T-helper 2 cell treated with Interferon-gamma antibody and Interleukin-4, amounts not matched to agents 100 ng/mL and 5 ng/mL, for 36 hours (primary cell): Measurements from ENCODE around the gene YIPF5. TPM values are rescaled to one million over a fixed set of nuclear protein-coding genes. Genes with fewer than 3 reads are reported as not detected.

Experiments used
- intact Hi-C: fragments of 100-400 bp; cut with micrococcal nuclease; formaldehyde crosslinking; loops from one replicate; pipeline ENCODE4 v1.15.1; 2023
- total RNA-seq: library from RNA; stranded (reverse); gene quantifications from 2 replicates; pipeline ENCODE4 v1.2.3, GENCODE V29; 2022

Gene YIPF5
- total RNA-seq, 1 donor from 2014 or later, result 41.5 TPM

- intact Hi-C loops, result loop anchor here (1.0 to 10.0 kb wide), 4 partner anchors 17 to 1413 kb away; partner anchors contain the start of genes ARHGAP26, KCTD16 and YIPF5
Measured at GRCh38 chr5:144187699-144188294, 17.3 kb upstream of the YIPF5 start.

DNA sequence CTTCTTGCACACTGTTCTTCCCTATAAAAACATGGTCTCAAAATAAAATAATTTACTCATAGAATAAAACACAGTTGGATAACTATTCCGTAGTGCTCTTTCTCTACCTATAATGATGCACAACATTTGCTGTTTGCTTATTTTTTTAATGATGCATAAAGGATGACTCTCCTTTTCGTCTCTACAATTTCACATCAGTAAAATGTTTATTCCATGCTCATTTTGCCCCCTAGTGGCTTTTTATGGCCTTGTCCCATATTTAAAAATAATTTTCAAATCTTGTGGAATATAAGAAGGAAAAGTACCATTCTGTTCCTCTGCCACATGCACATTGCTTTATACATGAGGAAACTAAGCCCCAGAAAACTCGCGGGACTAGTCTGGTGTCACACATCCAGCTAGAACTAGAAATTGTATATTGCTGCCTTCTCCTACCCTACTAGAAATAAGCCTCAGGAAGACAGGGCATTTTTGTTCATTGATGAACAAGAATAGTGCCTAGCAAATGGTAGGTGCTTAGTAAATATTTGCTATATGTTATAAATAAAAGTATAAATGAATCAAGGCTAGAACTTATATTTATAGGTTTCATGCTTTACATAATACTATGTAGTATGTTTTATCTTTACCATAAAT lies 12.9 kb upstream of the YIPF5 start:
- intact Hi-C loops, result loop anchor here (5.0 to 10.0 kb wide), 2 partner anchors 1261 to 1409 kb away; partner anchors contain the start of gene ARHGAP26

- intact Hi-C loops, result loop anchor here (10.0 kb wide), 1 partner anchor 1824 kb away; no protein-coding TSS in a partner anchor
Measured at GRCh38 chr5:144179226-144179625, 8.8 kb upstream of the YIPF5 start.

DNA sequence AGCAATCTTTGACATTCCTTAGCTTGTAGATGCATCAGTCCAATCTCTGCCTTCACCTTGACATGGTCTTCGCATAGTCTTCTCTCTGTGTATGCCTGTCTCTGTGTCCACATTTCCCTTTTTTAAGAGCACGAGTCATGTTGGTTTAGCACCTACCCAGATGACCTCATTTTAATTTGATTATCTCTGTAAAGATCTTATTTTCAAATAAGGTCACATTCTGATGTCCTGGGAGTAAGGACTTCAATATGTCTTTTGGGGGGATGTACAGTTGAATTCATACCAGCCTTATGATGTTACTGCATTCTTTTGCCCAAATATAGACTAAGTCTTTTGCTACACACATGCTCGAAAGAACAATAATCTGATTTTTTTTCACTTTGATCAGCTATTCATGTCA lies 7.1 kb upstream of the YIPF5 start:
- intact Hi-C loops, result loop anchor here (10.0 kb wide), 1 partner anchor 1823 kb away; no protein-coding TSS in a partner anchor

DNA sequence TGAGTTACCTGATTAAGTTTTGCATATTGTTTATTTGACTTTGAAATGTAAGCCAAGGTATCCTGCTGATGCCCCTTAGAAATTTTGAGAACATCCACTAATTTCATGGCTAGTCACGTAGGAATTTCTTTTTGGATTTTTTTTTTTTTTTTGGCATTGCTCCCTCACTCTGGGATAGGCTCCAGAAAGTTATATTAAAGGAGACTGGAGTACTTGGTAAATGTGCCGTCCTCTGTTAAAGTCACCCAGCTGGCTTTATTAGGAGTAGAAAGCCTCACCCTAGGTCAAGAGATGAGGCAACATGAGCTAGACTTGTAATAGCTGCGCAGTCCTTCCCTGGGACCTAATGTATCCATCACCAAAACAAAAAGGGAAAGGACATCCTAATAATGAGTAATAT lies 3.3 kb upstream of the YIPF5 start:
- intact Hi-C loops, result loop anchor here (5.0 to 10.0 kb wide), 4 partner anchors 821 to 1819 kb away; no protein-coding TSS in a partner anchor

- intact Hi-C loops, result loop anchor here (1.0 to 10.0 kb wide), 8 partner anchors 18 to 1815 kb away; no protein-coding TSS in a partner anchor
Measured at GRCh38 chr5:144169904-144170275, 569 bp downstream of the YIPF5 start.

DNA sequence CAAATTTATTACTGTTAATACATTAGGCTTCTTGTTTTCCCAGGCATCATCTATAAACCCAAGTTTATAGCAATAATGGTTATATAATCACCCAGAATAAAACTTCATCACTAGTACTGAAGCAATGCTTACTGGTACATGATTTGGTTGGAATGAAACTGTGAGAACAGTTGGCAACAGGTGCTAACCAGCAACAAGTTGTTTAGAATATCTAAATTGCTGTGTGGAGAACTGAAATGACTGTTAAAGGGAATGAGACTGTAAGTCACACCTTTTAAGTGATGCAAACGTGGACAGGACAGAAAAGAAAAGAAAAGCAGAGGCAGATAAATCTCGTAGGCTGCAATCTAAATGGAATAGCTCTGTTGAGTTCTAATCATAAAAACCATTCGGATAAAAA lies 2.5 kb downstream of the YIPF5 start:
- intact Hi-C loops, result no loop called here

- intact Hi-C loops, result no loop called here
Measured at GRCh38 chr5:144166696-144167095, 3.8 kb downstream of the YIPF5 start.

DNA sequence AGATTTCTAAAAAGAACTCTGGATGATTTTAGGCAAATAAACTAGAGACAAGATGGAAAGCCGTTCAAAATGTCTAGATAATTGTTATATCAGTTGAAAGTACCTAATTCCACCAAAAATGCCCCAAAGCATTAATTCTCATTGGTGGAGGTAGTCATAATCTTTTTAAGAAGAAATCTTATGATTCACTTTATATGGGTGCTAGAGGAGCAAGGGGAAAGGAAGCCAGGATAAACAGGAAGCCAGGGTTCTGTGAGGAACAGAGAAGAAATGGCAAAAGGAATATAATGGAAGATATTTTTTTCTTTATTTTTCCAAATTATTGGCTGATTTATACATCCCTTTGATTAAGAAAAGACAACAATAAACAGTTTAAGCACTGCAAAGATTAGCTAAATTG lies 7.8 kb downstream of the YIPF5 start:
- intact Hi-C loops, result no loop called here

- intact Hi-C loops, result no loop called here
Measured at GRCh38 chr5:144156767-144157171, 13.7 kb downstream of the YIPF5 start.

DNA sequence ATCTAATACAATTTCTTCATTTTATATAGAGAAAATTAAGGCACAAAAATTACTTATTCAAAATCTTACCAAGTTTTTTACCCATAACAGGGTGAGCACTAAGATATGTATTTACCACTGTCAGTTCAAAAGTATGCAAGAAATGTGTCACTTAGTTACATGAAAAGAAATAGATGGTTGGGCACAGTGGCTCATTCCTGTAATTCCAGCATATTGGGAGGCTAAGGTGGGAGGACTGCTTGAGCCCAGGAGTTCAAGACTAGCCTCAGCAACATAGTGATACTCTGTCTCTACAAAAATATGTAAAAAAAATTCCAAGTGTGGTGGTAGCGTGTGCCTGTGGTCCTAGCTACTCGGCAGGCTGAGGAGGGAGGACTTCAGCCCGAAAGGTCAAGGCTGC lies 19.4 kb downstream of the YIPF5 start:
- intact Hi-C loops, result no loop called here

GRCh38 chr5:144144956-144145751 lies 25.3 kb downstream of the YIPF5 start:
- intact Hi-C loops, result no loop called here

DNA sequence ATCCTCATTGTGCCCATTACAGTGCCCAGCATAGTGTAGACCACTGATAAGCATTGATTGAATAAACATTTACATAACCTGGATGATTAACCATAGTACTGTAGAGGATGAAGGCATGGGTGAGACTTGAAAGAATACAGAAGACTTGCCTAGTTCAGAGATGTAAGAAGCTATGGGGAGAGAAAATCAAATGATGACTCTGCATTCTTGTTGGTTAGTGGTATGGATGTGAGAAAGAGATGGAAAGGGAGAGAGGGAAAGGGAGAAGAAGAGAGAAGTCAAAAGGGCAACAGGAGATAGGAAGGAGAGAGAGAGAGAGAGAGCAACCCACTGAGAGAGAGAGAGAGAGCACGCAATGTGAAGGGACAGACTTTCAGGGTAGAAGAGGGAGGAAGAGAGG lies 26.8 kb downstream of the YIPF5 start:
- intact Hi-C loops, result no loop called here

DNA sequence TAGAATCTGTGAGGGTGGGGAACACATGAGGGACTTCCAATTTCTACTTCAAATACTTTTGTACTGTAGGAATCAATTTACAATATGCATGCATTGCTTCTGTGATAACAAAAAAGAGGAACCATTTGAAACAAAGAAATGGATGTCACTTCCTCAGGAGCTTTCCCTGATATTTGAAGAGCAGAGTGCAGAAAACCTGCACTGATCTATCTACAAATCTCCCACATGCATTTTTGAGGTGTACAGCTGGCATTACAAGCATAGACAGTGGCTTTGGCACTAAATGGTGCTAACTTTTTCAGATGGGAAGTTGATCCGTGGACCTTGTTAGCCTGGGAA lies 27.7 kb downstream of the YIPF5 start:
- intact Hi-C loops, result no loop called here

DNA sequence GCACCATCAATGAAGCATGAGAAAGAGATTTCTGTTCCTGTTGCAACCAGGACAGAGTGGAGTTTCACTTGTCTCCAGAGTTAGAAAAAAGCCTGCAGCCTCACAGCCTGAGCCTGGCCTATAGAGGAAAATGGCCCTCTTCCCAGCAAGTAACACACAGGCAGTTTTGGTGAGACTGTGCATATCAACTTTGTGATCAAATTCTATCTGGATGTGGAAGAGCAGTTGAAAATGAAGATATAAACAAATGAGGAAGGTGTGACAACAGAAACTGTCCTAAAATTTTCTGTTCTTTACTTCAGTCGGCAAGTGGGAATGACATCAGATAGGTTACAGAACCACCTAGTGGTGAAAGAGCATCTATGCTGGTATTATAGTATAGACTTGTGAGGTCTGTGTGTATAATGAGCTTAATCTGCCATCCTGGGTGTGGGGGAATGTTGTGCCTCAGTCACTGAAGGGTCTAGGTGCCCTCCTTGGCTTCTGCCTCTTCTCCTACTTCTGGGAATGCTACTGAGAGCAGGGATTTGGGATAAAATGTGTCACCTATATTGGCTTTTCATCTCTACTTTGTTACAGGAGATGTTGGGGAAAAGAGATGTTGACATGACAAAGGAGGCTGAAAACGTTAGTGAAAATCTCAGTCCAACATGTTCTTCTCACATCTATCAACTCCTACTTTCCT lies 28.2 kb downstream of the YIPF5 start:
- intact Hi-C loops, result no loop called here

- intact Hi-C loops, result no loop called here
Measured at GRCh38 chr5:144141585-144141984, 28.9 kb downstream of the YIPF5 start.

DNA sequence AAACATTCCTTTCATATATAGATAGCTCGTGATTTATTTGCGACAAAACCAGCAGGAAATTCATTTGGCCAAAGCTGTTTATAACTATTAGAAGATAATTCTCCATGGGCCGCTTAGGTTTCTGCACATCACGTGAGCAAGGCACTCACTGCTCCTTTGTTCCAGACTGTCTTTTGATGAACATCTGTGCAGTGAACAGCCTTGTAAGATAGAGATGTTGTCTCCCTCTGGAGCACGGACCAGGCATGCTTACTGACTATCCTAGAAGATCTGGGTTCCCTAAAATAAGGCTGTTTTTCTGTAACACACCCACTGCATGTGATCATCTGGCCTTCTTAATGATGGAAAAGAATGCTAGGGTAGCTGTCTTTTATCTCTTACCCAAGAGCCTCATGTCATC lies 30.9 kb downstream of the YIPF5 start:
- intact Hi-C loops, result no loop called here

DNA sequence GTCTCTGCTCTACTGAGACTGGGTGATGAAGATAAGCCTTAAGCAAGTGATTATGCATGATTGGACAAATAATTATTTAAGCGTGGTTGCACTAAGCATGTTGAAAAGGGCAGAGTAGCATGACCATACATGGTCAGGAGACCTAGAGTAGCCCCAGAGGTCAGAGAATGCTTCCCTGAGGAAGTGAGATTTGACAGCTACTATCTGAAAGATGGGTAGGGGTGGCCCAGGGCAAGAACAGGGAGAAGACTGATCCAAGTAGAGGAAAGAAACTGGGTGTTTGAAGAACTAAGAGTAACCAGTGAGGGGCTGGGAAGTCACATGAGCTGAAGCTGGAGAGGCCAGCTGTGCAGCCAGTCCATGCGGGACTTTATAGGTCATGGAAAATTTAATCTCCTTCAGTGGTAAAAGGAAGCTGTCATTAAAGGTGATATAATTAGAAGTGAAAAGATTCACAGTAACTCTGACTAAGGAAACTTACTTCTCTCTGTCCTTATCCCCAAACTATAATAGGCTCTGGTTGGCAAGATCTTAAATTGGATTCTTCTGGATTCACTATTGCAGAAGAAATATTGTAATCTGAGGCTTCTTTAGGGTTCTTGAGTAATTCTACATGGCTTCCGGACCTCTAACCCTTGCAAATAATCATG lies 35.2 kb downstream of the YIPF5 start:
- intact Hi-C loops, result no loop called here

DNA sequence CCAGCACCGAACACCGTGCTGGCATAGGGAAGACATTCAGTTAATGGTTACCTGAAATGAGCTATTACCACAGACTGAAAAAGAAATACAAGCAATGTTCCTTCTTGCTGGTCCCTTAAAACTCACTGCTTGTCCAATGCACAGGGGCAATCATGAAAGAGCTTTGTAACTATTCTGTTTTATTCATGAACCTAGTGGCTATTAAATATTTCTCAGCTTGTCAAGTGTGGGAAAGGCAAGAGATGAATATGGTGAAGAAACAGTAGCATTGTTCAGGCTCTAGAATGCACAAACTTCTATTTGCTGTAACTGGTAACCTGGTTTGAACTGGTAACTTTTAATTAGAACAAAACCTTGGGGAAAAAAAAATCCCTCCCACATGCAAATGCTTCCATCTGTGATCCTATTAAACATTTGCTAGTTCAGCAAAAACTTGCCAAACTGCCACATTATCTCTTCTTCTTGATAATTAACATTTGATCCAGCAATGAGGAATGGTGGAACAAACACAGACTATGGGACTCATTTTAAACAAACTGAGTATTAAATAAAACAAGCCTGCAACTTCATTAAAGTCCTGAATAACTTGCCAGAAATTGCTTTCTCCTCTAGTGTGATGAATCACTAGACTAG lies 36.1 kb downstream of the YIPF5 start:
- intact Hi-C loops, result no loop called here

DNA sequence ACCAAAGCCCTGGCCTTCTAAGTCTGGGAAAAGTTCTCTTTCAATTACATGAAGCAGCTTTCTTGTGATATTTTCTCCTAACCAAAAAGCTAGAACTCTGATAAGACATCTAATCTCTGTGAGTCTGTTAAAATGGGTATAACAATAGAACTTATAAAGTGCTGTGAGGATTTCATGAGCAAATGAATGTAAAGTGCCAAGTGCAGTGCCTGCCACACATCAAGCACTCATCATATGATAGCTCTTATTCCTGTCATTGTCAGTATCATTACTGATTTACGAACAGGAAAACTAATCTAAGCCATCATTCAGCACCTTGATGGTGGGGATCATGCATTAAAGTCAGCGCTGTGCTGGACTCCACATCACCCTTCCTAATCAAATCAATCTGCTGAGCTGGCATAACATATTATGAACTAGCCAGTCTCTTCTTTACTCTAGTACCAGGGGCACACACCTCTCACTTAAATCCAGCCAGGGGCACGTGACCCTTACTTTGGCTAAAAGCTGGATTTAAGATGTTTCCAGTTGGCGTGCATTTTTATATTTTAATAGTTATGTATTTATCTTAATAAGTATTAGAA lies 37.3 kb downstream of the YIPF5 start:
- intact Hi-C loops, result no loop called here
